GM08714 (cell line): Measurements from ENCODE around the gene DISP2.

Experiments used
- H3K4me3 ChIP-seq: fragments of 200-500 bp; sonication (Bioruptor generic); 2 replicates; pipeline ENCODE4 v1.5.1; 2014; ENCODE audit warnings: mild to moderate bottlenecking, low read length, inconsistent platforms
- ZNF274 ChIP-seq: IDR thresholded peaks from 2 replicates; pipeline ENCODE4 v1.6.1; 2012; ENCODE audit warnings: mild to moderate bottlenecking, low read depth, low read length

The DISP2 gene

GRCh38 chr15:40420793-40421192 is 62.8 kb downstream of the DISP2 start:
- H3K4me3 ChIP-seq = no peak overlapping the region
- TF ChIP-seq ZNF274 = no peak

DNA sequence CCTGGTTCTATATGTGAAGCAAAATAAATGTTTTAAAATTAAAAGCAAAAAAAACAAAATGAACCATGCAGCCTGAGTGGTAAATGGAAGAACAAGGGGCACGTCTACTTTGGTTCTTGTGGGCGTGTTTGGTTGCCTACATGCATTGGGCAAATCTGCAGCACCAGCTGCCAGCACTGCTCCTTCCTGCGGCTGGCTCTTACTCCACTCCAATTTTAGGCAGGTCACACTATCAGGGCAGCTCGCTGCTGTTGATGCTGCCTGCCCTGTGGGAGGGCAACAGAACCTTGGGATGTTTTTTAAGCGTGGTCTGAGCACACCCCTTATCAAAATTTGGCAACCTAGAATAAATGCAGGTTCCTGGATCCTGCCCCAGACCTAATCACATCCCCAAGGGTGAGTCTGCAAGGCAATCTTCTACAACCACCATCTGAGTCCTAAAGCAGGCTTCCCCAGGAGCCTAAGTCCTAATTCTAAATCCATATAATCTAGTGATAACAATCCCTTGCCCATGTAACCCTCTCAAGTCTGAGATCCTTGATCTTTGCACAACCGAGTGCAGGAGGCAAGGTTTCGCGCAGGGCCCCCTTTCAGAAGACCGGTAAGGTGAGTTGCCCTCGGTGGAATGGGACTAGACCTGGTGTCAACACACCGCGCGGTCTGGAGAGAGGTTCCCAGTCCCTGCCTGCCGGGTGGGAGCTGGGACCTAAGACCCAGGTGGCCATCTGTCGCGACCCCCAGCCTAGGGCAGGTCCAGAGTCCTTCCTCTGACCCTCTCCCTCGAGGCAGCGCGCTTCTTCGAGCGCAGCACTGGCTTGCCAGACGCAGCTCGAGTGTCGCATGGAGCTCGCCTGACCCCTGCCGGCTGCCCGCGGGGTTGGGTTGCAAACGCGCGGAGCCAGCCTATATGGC is 63.5 kb downstream of the DISP2 start:
- TF ChIP-seq ZNF274 = no peak
- no peak overlapping the region for H3K4me3 ChIP-seq

GRCh38 chr15:40424483-40425115 is 66.6 kb downstream of the DISP2 start:
- no peak overlapping the region for H3K4me3 ChIP-seq
- no peak for TF ChIP-seq ZNF274

DNA sequence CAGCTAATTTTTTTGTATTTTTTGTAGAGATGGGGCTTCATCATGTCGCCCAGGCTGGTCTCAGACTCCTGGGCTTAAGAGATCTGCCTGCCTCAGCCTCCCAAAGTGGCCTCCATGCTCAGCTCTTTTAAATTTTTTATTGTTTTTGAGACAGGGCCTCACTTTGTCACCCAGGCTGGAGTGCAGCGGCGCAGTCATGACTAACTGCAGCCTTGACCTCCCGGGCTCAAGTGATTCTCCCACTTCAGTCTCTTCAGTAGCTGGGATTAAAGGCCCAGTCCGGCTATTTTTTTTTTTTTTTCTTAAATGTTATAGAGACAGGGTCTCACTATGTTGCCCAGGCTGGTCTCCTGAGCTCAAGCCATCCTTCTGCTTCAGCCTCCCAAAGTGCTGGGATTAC is 67.7 kb downstream of the DISP2 start:
- no peak overlapping the region for H3K4me3 ChIP-seq
- TF ChIP-seq ZNF274 = no peak

DNA sequence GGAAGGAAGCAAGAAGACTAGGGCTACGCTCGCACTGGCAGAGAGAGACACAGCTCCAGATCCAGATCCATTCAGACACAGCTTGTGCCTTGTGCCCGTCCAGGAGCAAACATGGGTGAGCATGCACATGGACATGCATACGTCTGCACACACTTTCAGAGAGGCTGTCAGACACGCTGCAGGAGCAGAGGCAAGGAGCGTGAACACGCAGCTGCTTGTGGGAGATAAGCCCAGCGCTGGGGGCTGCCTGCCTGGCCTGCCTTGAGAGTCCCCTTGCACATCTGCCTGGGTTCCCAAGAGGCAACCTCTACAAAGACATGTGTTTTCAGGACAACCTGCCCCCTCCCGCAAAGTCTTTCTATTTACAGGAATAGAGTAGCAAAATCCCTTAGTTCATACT is 69.2 kb downstream of the DISP2 start:
- no peak for TF ChIP-seq ZNF274
- H3K4me3 ChIP-seq = no peak overlapping the region

- no peak overlapping the region for H3K4me3 ChIP-seq
- no peak for TF ChIP-seq ZNF274
Measured at GRCh38 chr15:40428185-40428584, 70.2 kb downstream of the DISP2 start.
